Embryonic facial prominence (tissue), 1 donor: ENCODE data around the gene KLHL11.

ENCODE experiments used
- DNase-seq: peaks from one replicate; pipeline ENCODE4 v3.0.0-alpha.2; 2016; ENCODE audit errors: extremely low spot score

KLHL11 gene

DNA sequence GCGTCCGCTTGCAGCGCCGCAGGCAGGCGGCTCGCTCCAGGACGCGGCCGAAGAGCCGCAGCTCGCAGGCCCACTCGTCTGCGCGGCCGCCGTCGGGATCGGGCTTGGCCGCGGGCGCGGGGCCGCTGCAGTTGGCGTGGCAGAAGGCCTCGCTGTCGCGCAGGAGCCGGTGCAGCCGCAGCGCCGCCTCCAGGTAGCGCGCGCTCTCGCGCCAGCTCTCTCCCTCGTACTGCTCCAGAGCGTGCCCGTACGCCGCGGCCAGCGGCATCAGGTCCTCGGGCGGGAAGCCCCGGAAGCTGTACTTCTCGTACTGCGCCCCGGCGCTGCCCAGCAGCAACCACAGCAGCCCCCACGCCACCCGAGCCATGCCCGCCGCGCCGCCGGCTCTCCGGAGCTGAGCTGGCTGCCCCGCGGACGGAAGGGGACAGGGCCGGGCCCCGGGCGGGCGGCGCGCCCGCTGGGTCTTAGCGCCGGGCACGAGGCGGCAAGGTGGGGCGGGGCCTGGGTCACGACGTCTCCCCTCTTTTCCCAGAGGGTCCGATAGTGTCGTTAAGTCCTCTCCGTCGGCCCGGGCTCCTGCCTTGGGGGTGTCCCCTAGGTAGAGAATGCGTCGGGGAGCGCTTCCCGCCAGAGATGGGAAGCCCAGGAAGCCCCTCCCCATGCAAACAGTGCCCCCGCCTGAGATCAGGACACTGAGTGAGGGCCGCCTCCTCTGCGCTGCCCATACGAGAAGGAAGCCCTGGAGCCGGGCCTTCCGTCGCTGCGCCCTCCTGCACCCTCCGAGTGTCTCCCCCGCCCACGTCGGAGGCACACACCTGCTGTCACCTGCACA lies 53.5 kb downstream of the KLHL11 start, which contains the start of gene P3H4:
TSS of gene P3H4 (minus strand) at position 401 of the 832 bp plus-strand sequence. CDS start at position 367, 34 bp downstream.
- peak; percentile 43 for DNase-seq

DNA sequence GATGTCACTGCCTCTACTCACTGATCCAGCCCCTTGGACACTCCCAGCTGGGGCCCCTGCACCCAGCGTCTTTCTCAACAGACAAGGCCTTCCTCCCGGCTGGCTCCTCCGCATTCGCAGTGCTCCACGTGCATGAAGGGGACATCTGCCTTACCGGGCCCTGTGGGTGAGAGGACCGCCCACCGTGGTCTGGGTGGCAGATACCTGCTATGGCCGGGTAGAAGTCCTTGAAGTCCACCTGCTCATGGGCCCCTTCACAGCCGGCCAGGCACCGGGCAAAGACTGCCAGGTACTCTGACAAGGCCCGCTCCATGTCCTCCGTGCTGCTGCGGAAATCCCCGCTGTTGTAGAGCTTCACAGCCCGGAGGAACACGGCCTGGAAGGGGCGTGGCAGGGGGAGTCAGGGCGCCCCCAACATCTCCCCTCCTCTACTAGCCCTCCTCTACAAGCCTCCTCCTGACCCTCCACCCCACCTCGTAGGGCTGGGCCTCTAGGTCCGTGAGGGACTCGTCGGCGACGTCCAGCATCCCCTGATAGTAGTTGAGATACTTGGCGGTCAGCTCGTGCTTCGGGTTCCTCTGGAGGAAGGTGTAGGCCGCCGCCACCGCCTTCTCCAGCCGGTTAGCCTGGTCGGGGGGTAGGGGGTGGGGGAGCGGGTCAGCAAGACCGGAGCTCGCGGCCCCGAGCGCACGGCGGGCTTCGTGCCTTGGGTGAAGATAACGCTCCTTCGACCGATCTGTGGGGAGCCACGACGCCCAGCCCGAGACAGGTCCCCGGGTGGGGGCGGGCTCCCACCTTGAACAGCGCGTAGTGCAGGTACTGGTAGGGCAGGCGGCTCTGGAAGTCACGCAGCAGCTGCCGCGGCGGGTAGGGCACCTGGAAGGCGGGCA lies 54.3 kb downstream of the KLHL11 start:
- no peak for DNase-seq

DNA sequence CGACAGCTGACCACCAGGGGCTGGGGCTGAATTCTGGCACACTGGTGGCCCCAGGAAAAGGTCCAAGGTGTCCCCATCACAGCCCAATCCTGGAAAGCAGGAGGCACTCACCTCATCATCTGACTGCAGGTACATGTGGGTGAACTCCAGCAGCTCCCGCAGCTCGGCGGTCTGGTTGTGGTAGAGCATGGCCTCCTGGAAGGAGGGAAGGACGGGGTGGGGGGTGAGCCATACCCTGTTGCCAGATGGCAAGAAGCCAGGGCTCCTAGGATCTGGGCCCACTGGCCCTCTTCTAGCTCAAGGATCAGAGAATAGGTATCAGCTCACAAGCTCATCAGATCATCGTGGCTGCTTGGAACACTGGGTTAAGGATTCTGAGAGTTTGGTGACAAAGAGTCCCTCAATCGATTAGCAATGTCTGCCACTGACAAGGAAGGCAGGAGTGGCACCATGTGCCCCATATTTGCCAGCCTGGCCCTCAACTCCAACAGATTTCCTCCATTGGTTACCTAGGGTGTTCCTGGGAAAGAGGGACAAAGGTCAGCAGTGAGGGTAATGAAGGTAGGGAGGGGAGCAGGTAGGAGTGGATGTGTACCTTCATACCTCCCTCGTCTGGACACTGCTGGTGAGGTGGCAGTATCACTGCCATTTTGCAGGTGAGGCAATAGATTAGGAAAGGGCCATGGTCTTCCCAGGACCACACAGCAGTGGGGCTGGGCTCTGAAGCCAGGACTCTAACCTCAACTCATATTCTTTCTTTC lies 58.4 kb downstream of the KLHL11 start:
- DNase-seq = no peak
